HepG2 (cell line): ENCODE results near the gene ZBTB20.

ENCODE experiments used
- ARID2 ChIP-seq: sonication (generic); formaldehyde crosslinking; IDR thresholded peaks from 2 replicates; pipeline ENCODE4 v1.8.1; 2022; ENCODE audit warnings: mild to moderate bottlenecking, missing genetic modification reagents, borderline replicate concordance
- FUBP1 ChIP-seq: sonication (generic); formaldehyde crosslinking; IDR thresholded peaks from 2 replicates; pipeline ENCODE4 v1.5.1; 2020; ENCODE audit warnings: missing genetic modification reagents, mild to moderate bottlenecking, borderline replicate concordance
- MXI1 ChIP-seq: IDR thresholded peaks from 3 replicates; pipeline ENCODE4 v1.6.1; 2012; ENCODE audit warnings: low read depth, low read length, inconsistent platforms, borderline replicate concordance
- NR1H2 ChIP-seq: sonication (generic); formaldehyde crosslinking; IDR thresholded peaks from 2 replicates; pipeline ENCODE4 v1.8.1; 2022; ENCODE audit warnings: low read depth, missing genetic modification reagents, borderline replicate concordance
- POLR2A ChIP-seq, 2 experiments: IDR thresholded peaks; 2 replicates each; pipeline ENCODE4 v1.6.1; 2011; ENCODE audit warnings: low read depth in 2 of 2, low read length in 2 of 2, mild to moderate bottlenecking in 1 of 2, moderate library complexity in 1 of 2; ENCODE audit not compliant: insufficient read depth in 1 of 2
- SMC3 ChIP-seq: IDR thresholded peaks from 2 replicates; pipeline ENCODE4 v1.6.1; 2011; ENCODE audit warnings: low read length, improper control_type of control experiment
- SP2 ChIP-seq: sonication (generic); formaldehyde crosslinking; IDR thresholded peaks from 2 replicates; pipeline ENCODE4 v1.5.1; 2020; ENCODE audit warnings: mild to moderate bottlenecking, missing genetic modification reagents
- XBP1 ChIP-seq: sonication (generic); formaldehyde crosslinking; IDR thresholded peaks from 2 replicates; pipeline ENCODE4 v1.5.0; 2020; ENCODE audit warnings: missing genetic modification reagents
- ZMYM2 ChIP-seq: sonication (generic); formaldehyde crosslinking; IDR thresholded peaks from 2 replicates; pipeline ENCODE4 v1.8.0; 2022; ENCODE audit warnings: mild to moderate bottlenecking, missing genetic modification reagents

- TF ChIP-seq SMC3, result no peak
- TF ChIP-seq ZMYM2, result no peak
- no peak for TF ChIP-seq POLR2A (IDR thresholded peaks at IDR 0.05; ENCODE audit: insufficient read depth in 1 of 2, low read depth in 2 of 2, low read length in 2 of 2)
- no peak for TF ChIP-seq ARID2 (CRISPR knock-in tag)
- no peak for TF ChIP-seq NR1H2 (CRISPR knock-in tag)
- no peak for TF ChIP-seq MXI1
- TF ChIP-seq SP2 (CRISPR knock-in tag), result no peak
- no peak for TF ChIP-seq FUBP1
- TF ChIP-seq XBP1 (CRISPR knock-in tag), result no peak
Measured at GRCh38 chr3:114642951-114643741, 503.9 kb downstream of the ZBTB20 start.
